ENCODE data around the gene ANKRD13B. TPM values are rescaled to one million over a fixed set of nuclear protein-coding genes. Genes with fewer than 3 reads are reported as not detected.
A peak's percentile ranks its signal among the peaks of the same experiment; 100 is the strongest.

The ANKRD13B gene
- total and polyA plus RNA-seq, 2 of the 13 experiments (the other 11 are each of a cell fraction or from before 2014, with no cell fraction given) = 1.7 to 1.8 TPM

- TF ChIP-seq ZNF788 (CRISPR knock-in tag; IDR thresholded peaks at IDR 0.05; ENCODE audit: borderline replicate concordance) (peak; percentile 15; the same call in 1 of the 2 replicates), ZNF687 (CRISPR knock-in tag; IDR thresholded peaks at IDR 0.05) (peak; percentile 70), ZFP36 (IDR thresholded peaks at IDR 0.05; ENCODE audit: borderline replicate concordance, low read depth, low read length, partially characterized antibody) (no peak), JARID2 (CRISPR knock-in tag; IDR thresholded peaks at IDR 0.05; ENCODE audit: insufficient replicate concordance) (no peak), ZNF547 (CRISPR knock-in tag; IDR thresholded peaks at IDR 0.05) (no peak), IRF1 (CRISPR knock-in tag; IDR thresholded peaks at IDR 0.05; ENCODE audit: low read depth) (no peak), ZFP36L1 (CRISPR knock-in tag; IDR thresholded peaks at IDR 0.05) (no peak), U2AF1 (optimal IDR thresholded peaks at IDR 0.05; ENCODE audit: low read depth, low read length) (no peak), KMT2B (CRISPR knock-in tag; IDR thresholded peaks at IDR 0.05) (no peak; the same call in 1 of the 2 replicates), ZGPAT (CRISPR knock-in tag; IDR thresholded peaks at IDR 0.05) (peak; percentile 27; the same call in 1 of the 2 replicates), SP4 (CRISPR knock-in tag; IDR thresholded peaks at IDR 0.05) (peak; percentile 47; the same call in 1 of the 2 replicates), ZNF737 (CRISPR knock-in tag; IDR thresholded peaks at IDR 0.05; ENCODE audit: borderline replicate concordance) (no peak), ZNF451 (CRISPR knock-in tag; IDR thresholded peaks at IDR 0.05) (no peak), RFX5 (IDR thresholded peaks at IDR 0.05; ENCODE audit: low read depth, low read length) (no peak), ZBTB20 (CRISPR knock-in tag; IDR thresholded peaks at IDR 0.05; ENCODE audit: borderline replicate concordance, low read depth) (no peak), GLMP (CRISPR knock-in tag; IDR thresholded peaks at IDR 0.05; ENCODE audit: borderline replicate concordance) (no peak), ZNF879 (CRISPR knock-in tag; IDR thresholded peaks at IDR 0.05) (no peak), NCOA1 (CRISPR knock-in tag; IDR thresholded peaks at IDR 0.05) (peak; percentile 43; the same call in 1 of the 2 replicates)
Observed at GRCh38 chr17:29568331-29569244, 24.3 kb upstream of the ANKRD13B start, which contains the start of gene TP53I13 (continued).

All from HepG2 (cell line).